ENCODE measurements around the gene PACRG. TPM values are rescaled to one million over a fixed set of nuclear protein-coding genes. Genes with fewer than 3 reads are reported as not detected.
"Not testable (repeated sequence)": the region's sequence is repeated elsewhere in the genome, so short reads cannot be mapped to it uniquely, and the experiment has no call there.

Gene PACRG
- total and polyA plus RNA-seq, 2 of the 13 experiments (the other 11 are each of a cell fraction or from before 2014, with no cell fraction given): 0.13 TPM; not detected in 1

DNA sequence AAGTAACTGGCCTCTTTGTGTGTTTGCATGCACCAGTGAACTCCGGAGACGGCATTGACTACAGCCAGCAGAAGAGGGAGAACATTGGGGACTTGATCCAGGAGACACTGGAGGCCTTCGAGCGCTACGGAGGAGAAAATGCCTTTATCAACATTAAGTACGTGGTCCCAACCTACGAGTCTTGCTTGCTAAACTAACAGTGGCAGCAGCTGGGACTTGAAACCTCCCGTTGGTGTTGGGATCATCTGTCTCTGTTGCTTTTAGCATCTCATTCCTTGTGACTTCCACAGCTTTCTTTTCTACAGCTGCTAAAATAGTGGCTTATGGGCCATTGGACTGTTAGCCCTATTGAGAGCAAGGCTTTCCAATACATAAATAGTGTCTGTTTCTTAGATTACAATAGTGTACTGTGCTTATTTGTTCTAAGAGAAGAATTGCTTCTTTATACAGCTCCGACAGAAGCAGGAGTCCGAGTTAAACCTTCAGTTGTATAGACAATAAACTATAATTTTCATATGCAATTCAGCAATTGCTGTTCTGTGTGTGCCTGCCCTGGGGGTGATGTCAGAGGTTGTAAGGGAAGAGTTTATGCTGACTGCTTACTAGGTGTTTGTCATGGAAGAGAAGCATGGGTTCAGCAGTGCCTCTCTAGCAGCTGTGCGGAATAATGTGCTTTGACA is 587.2 kb downstream of the PACRG start:
- DNase-seq (ENCODE audit: low spot score) (no peak), ATAC-seq (no peak), FAIRE-seq (no peak)
- Histone ChIP-seq H3K9me3 (ENCODE audit: low read length) (no peaks in the 10 kb centered on the region), H3K36me3 (replicated peaks in 1 of 2; ENCODE audit: control insufficient read depth in 1 of 2, insufficient read depth in 2 of 2, low read length in 2 of 2) (no peaks in the 10 kb centered on the region), H3K4me3 (replicated peaks in 1 of 3; ENCODE audit: insufficient read depth in 1 of 3, low read depth in 2 of 3, low read length in 3 of 3) (no peak overlapping the region), H3K79me2 (ENCODE audit: insufficient read depth, low read length) (no peaks in the 10 kb centered on the region), H4K20me1 (ENCODE audit: insufficient read depth, low read length) (no peaks in the 10 kb centered on the region), H3K4me2 (ENCODE audit: low read depth, low read length) (no peak overlapping the region), H2AFZ (ENCODE audit: low read length) (no peak overlapping the region), H3K4me1 (ENCODE audit: insufficient read depth, low read length) (no peaks in the 10 kb centered on the region), H3K27ac (ENCODE audit: extremely low read length, insufficient read depth, low read length) (no peak overlapping the region), H3K27me3 (ENCODE audit: control insufficient read depth in 1 of 2, insufficient read depth in 2 of 2, low read length in 2 of 2) (peaks cover 0 to 19% of the 10 kb centered on the region in 2 experiments; a peak in 3 of 5 replicates), H3K9ac (ENCODE audit: insufficient read depth, low read depth, low read length) (no peak overlapping the region)
- WGBS (ENCODE audit: low lambda C conversion rate): 49% methylated on average over 11 of the region's 11 CpGs
- POLR2A ChIA-PET: no interaction called here
- in situ Hi-C loops (cut with HindIII; ENCODE audit: extremely low pct_ligation_motif_present, low pct_unique_long_range_greater_than_20kb) (no loop called here), intact Hi-C loops (cut with micrococcal nuclease; ENCODE audit: unreplicated experiment) (no loop called here)
- BruUV-seq (replicated peaks): no TSS peak
- TF ChIP-seq MEF2D (CRISPR knock-in tag; IDR thresholded peaks at IDR 0.05) (no peak), ONECUT2 (CRISPR knock-in tag; IDR thresholded peaks at IDR 0.05) (no peak), HMG20A (CRISPR knock-in tag; IDR thresholded peaks at IDR 0.05; ENCODE audit: borderline replicate concordance) (no peak), ZNF75D (CRISPR knock-in tag; IDR thresholded peaks at IDR 0.05; ENCODE audit: borderline replicate concordance) (no peak), ZNF652 (CRISPR knock-in tag; IDR thresholded peaks at IDR 0.05; ENCODE audit: borderline replicate concordance, low read depth) (no peak), GTF3A (CRISPR knock-in tag; conservative IDR thresholded peaks at IDR 0.05) (no peak)
- CTCF ChIA-PET (ENCODE audit: low intra/inter-chr PET ratio, low total read pairs): no interaction called here

DNA sequence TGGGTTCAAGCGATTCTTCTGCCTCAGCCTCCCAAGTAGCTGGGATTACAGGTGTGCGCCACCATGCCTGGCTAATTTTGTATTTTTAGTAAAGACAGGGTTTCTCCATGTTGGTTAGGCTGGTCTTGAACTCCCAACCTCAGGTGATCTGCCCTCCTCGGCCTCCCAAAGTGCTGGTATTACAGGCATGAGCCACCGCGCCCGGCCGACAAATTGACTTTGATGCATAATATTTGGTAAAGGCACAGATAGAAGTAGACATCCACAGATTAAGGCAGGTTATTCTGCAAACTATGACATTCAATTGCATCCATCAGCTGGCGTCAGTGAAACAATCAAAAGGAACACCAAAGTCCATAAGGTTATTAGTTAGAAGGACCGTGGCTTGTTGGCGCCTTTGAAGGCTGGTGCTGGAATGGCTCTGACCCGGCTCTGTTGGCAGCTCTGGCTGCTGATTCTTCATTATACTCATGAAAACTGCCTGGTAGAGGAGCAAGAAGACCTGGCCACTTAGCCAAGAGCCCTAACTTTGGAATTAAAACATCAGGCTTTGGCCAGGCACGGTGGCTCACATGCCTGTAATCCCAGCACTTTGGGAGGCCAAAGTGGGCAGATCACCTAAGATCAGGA is 589.2 kb downstream of the PACRG start:
- POLR2A ChIA-PET; H3K27ac ChIP-seq (ENCODE audit: extremely low read length, insufficient read depth, low read length); BruUV-seq (replicated peaks); ATAC-seq; CTCF ChIA-PET (ENCODE audit: low intra/inter-chr PET ratio, low total read pairs); H3K9me3 ChIP-seq (ENCODE audit: low read length); in situ Hi-C loops (cut with HindIII; ENCODE audit: extremely low pct_ligation_motif_present, low pct_unique_long_range_greater_than_20kb); FAIRE-seq; H3K79me2 ChIP-seq (ENCODE audit: insufficient read depth, low read length); H3K4me1 ChIP-seq (ENCODE audit: insufficient read depth, low read length); DNase-seq (ENCODE audit: low spot score); intact Hi-C loops (cut with micrococcal nuclease; ENCODE audit: unreplicated experiment); H3K9ac ChIP-seq (ENCODE audit: insufficient read depth, low read depth, low read length); H4K20me1 ChIP-seq (ENCODE audit: insufficient read depth, low read length); H3K4me3 ChIP-seq (replicated peaks in 1 of 3; ENCODE audit: insufficient read depth in 1 of 3, low read depth in 2 of 3, low read length in 3 of 3); H3K4me2 ChIP-seq (ENCODE audit: low read depth, low read length); H3K36me3 ChIP-seq (replicated peaks in 1 of 2; ENCODE audit: control insufficient read depth in 1 of 2, insufficient read depth in 2 of 2, low read length in 2 of 2); H2AFZ ChIP-seq (ENCODE audit: low read length): not testable (repeated sequence)
- 67% methylated on average over 12 of the region's 12 CpGs for WGBS (ENCODE audit: low lambda C conversion rate)
- H3K27me3 ChIP-seq (ENCODE audit: control insufficient read depth in 1 of 2, insufficient read depth in 2 of 2, low read length in 2 of 2): peaks cover 0 to 18% of the 10 kb centered on the region in 2 experiments; a peak in 3 of 5 replicates
